GM15510 (cell line): Measurements from ENCODE around the gene ANP32A.

Experiments used
- POLR2A ChIP-seq: IDR thresholded peaks from 3 replicates; pipeline ENCODE4 v1.6.1; 2011; ENCODE audit warnings: borderline replicate concordance; ENCODE audit not compliant: insufficient read length; ENCODE audit errors: extremely low read depth

Gene ANP32A

GRCh38 chr15:68794307-68794706 is 26.4 kb downstream of the ANP32A start:
- TF ChIP-seq POLR2A: no peak

- TF ChIP-seq POLR2A: no peak
Observed at GRCh38 chr15:68793776-68794175, 26.9 kb downstream of the ANP32A start.

GRCh38 chr15:68792901-68793766 is 27.6 kb downstream of the ANP32A start:
- TF ChIP-seq POLR2A: no peak

- no peak for TF ChIP-seq POLR2A
Observed at GRCh38 chr15:68791431-68792283, 29.0 kb downstream of the ANP32A start.

GRCh38 chr15:68790910-68791309 is 29.8 kb downstream of the ANP32A start:
- TF ChIP-seq POLR2A: no peak

- no peak for TF ChIP-seq POLR2A
Observed at GRCh38 chr15:68790242-68790575, 30.5 kb downstream of the ANP32A start.

GRCh38 chr15:68789534-68790241 is 31.0 kb downstream of the ANP32A start:
- no peak for TF ChIP-seq POLR2A

- no peak for TF ChIP-seq POLR2A
Observed at GRCh38 chr15:68789091-68789490, 31.6 kb downstream of the ANP32A start.

- no peak for TF ChIP-seq POLR2A
Observed at GRCh38 chr15:68788264-68788624, 32.5 kb downstream of the ANP32A start.

GRCh38 chr15:68787609-68788263 is 33.0 kb downstream of the ANP32A start:
- no peak for TF ChIP-seq POLR2A

- TF ChIP-seq POLR2A: no peak
Observed at GRCh38 chr15:68786753-68787152, 33.9 kb downstream of the ANP32A start.

- TF ChIP-seq POLR2A: no peak
Observed at GRCh38 chr15:68785541-68785940, 35.2 kb downstream of the ANP32A start.

- TF ChIP-seq POLR2A: no peak
Observed at GRCh38 chr15:68784206-68784605, 36.5 kb downstream of the ANP32A start.

- no peak for TF ChIP-seq POLR2A
Observed at GRCh38 chr15:68783226-68784058, 37.3 kb downstream of the ANP32A start.
